Lower leg skin (tissue), 4 donors: ENCODE results near the gene PPP1R12B. TPM values are rescaled to one million over a fixed set of nuclear protein-coding genes. Genes with fewer than 3 reads are reported as not detected.

Experiments
- DNase-seq, 2 donors: peaks; one replicate each; pipeline ENCODE4 v3.0.0-alpha.2; 2019; ENCODE audit warnings: low spot score in 2 of 2
- H3K4me3 ChIP-seq: fragments of 200-600 bp; sonication (generic); 2 replicates; pipeline ENCODE4 v1.5.1; 2017; ENCODE audit warnings: mild to moderate bottlenecking, low read depth; ENCODE audit not compliant: poor library complexity, severe bottlenecking
- CTCF ChIP-seq, 3 donors: fragments of 450-650 bp; IDR thresholded peaks; one replicate each; pipeline ENCODE4 v1.5.1; 2016; ENCODE audit warnings: antibody characterized with exemption in 3 of 3, mild to moderate bottlenecking in 3 of 3, moderate library complexity in 2 of 3
- POLR2A ChIP-seq, 2 donors: fragments of 450-650 bp; IDR thresholded peaks; one replicate each; pipeline ENCODE4 v1.6.1; 2016 to 2017; ENCODE audit warnings: antibody characterized with exemption in 2 of 2, mild to moderate bottlenecking in 1 of 2, moderate library complexity in 1 of 2
- WGBS, 2 donors: methylation state at CpG; one replicate each; pipeline ENCODE4 v1.1.5; 2018; 5-methylcytosine and 5-hydroxymethylcytosine counted together
- intact Hi-C: fragments of 100-400 bp; cut with DNase I; formaldehyde crosslinking; loops from one replicate; pipeline ENCODE4 v1.15.0; 2023; ENCODE audit warnings: low total_unique reads
- total RNA-seq, 4 donors: library from RNA; depleted of rRNA; stranded (reverse); fragments of >200 nt; gene quantifications; one replicate each; pipeline ENCODE4 v1.1.0, GENCODE V29; 2016

The PPP1R12B gene
- total RNA-seq, 4 donors from 2014 or later, result 14.6 to 50.8 (median 30.6) TPM

- H3K4me3 ChIP-seq, result no peak overlapping the region
- intact Hi-C loops, result no loop called here
- DNase-seq, result no peak
- no peak for TF ChIP-seq CTCF (IDR thresholded peaks at IDR 0.05)
- TF ChIP-seq POLR2A (IDR thresholded peaks at IDR 0.05), result no peak
Measured at GRCh38 chr1:202355944-202356553, 7.5 kb downstream of the PPP1R12B start.

GRCh38 chr1:202357506-202357905 lies 9.0 kb downstream of the PPP1R12B start:
- intact Hi-C loops, result no loop called here
- H3K4me3 ChIP-seq, result no peak overlapping the region
- no peak for DNase-seq
- TF ChIP-seq CTCF (IDR thresholded peaks at IDR 0.05) (no peak), POLR2A (IDR thresholded peaks at IDR 0.05) (no peak)

- no peak for DNase-seq
- intact Hi-C loops, result no loop called here
- H3K4me3 ChIP-seq, result no peak overlapping the region
- no peak for TF ChIP-seq POLR2A (IDR thresholded peaks at IDR 0.05)
- TF ChIP-seq CTCF (IDR thresholded peaks at IDR 0.05), result no peak
- 95 to 97% methylated on average over 2 of the region's 2 CpGs for WGBS, 2 donors
Measured at GRCh38 chr1:202361224-202361623, 12.7 kb downstream of the PPP1R12B start.

GRCh38 chr1:202361701-202362100 lies 13.2 kb downstream of the PPP1R12B start:
- intact Hi-C loops, result no loop called here
- no peak for DNase-seq
- WGBS, 2 donors, result 87 to 98% methylated on average over 3 of the region's 3 CpGs
- H3K4me3 ChIP-seq, result no peak overlapping the region
- TF ChIP-seq CTCF (IDR thresholded peaks at IDR 0.05), result no peak
- no peak for TF ChIP-seq POLR2A (IDR thresholded peaks at IDR 0.05)

- intact Hi-C loops, result no loop called here
- WGBS, 2 donors, result 95 to 100% methylated on average over 2 of the region's 2 CpGs
- TF ChIP-seq POLR2A (IDR thresholded peaks at IDR 0.05), result no peak
- no peak for TF ChIP-seq CTCF (IDR thresholded peaks at IDR 0.05)
Measured at GRCh38 chr1:202362212-202362611, 13.7 kb downstream of the PPP1R12B start.

More at GRCh38 chr1:202362212-202362611, 13.7 kb downstream of the PPP1R12B start:
- no peak overlapping the region for H3K4me3 ChIP-seq
- DNase-seq, result no peak
